Measurements from ENCODE around the gene TGM3.

The TGM3 gene

GRCh38 chr20:2312876-2313275 is 17.1 kb downstream of the TGM3 start:
- H3K4me3 ChIP-seq (ENCODE audit: low read depth, low read length), result no peak overlapping the region
- no peak for DNase-seq (ENCODE audit: low read depth)
- no peak for TF ChIP-seq CTCF (IDR thresholded peaks at IDR 0.05; ENCODE audit: low read depth, low read length, missing control alignments)

DNA sequence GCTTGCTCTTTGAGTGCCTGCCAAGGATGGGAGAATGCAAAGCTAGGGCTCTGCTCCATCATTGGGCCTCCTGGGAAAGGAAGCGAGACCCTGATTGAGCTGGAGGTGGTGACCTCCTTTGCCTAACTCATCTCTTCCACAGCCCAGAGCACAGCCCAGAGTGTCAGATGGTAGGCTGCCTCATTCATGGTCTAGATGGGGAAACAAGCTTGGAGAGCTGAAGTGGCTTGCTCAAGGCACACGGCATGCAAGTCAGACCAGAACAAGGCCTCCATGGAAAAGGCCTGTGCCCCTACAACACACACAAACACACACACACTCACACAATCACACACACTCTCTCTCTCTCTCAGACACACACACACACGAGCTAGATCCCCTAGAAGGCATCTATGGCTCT is 17.5 kb downstream of the TGM3 start:
- no peak for DNase-seq (ENCODE audit: low read depth)
- no peak for TF ChIP-seq CTCF (IDR thresholded peaks at IDR 0.05; ENCODE audit: low read depth, low read length, missing control alignments)
- no peak overlapping the region for H3K4me3 ChIP-seq (ENCODE audit: low read depth, low read length)

DNA sequence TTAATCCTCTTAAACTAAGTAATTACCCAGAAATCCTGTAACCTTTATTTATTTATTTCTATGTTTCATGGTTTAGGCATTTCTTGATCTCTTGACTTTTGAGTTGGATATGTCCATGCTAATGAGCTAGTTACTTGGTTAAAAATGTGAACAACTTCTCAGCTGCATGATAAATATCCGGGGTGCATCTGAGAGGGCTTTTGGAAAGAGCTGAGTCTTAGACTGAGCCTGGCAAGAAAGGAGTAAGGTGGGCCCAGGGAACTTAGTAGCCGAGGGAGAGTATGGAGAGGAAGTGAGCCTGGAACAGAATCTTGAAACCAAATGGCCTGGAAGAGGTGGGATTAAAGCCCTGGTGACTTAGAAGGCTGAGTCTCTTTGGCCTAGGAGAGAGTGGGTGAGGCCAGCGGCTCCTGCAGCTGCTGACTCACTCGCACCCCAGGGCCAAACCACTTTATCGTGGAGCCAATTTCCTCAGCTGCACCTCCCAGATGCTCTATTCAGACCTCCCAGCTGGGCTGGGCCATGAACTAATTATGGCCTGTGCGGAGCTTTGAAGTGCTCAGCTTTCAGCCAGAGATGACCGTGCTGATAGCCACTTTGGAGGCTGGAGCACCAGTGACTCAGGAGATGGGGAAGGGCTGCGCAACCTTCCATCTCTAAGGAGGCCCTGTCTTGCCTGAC is 19.1 kb downstream of the TGM3 start:
- no peak for TF ChIP-seq CTCF (IDR thresholded peaks at IDR 0.05; ENCODE audit: low read depth, low read length, missing control alignments)
- no peak overlapping the region for H3K4me3 ChIP-seq (ENCODE audit: low read depth, low read length)
- no peak for DNase-seq (ENCODE audit: low read depth)

GRCh38 chr20:2315440-2315778 is 19.6 kb downstream of the TGM3 start:
- no peak for DNase-seq (ENCODE audit: low read depth)
- TF ChIP-seq CTCF (IDR thresholded peaks at IDR 0.05; ENCODE audit: low read depth, low read length, missing control alignments), result no peak

GRCh38 chr20:2316847-2317495 is 21.2 kb downstream of the TGM3 start:
- DNase-seq (ENCODE audit: low read depth), result no peak
- TF ChIP-seq CTCF (IDR thresholded peaks at IDR 0.05; ENCODE audit: low read depth, low read length, missing control alignments), result no peak
- no peak overlapping the region for H3K4me3 ChIP-seq (ENCODE audit: low read depth, low read length)

More at GRCh38 chr20:2315440-2315778, 19.6 kb downstream of the TGM3 start:
- H3K4me3 ChIP-seq (ENCODE audit: low read depth, low read length), result no peak overlapping the region

DNA sequence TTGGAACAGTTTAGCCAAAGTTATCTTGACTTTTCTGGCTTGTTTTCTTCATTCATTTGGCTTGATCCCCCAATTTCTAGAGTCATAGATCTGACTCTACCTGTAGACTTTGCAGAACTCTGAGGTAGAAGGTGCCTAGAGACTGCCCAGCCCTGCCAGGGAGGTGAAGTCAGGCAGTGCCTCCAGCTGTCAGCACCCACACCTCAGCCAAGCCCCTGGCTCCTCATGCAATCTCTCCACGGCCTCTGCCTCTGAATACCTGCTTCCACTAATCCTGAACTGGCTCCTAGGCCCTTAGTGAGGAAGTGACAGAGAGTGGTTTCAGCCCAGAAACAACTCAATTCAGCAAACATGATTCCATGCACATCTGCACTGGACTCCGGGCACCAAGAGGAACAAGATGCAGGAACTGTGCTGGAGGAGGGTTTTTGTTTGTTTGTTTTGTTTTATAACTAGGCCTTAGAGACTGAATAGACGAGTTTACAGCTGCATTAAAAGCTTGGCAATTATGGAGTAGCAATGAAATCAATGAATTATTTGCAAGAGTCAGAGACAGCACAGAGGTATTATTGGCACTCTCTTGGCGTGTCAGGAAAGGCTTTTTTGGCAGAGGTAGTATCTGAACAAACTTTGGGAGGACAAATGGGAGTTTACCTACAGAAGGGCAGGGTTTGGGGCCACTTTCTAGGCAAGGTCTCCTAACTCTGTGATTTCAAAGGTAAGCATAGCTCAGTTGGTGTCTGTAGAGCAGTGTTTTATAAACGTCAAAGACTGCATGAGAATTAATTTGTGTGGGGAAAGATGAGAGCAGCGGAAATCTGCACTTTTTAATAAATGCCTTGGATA is 25.2 kb downstream of the TGM3 start:
- DNase-seq (ENCODE audit: low read depth), result no peak
- H3K4me3 ChIP-seq (ENCODE audit: low read depth, low read length), result no peak overlapping the region

More for the DNA sequence above, 25.2 kb downstream of the TGM3 start:
- no peak for TF ChIP-seq CTCF (IDR thresholded peaks at IDR 0.05; ENCODE audit: low read depth, low read length, missing control alignments)

All from GM12864 (cell line).